Measurements from ENCODE around the gene SYT7.
"Not testable (repeated sequence)": the region's sequence is repeated elsewhere in the genome, so short reads cannot be mapped to it uniquely, and the experiment has no call there.

SYT7 gene

GRCh38 chr11:61468002-61468401 is 112.9 kb downstream of the SYT7 start:
- Histone ChIP-seq H3K4me3 (ENCODE audit: low read depth in 1 of 2, low read length in 1 of 2) (no peak overlapping the region), H3K4me1 (ENCODE audit: control insufficient read depth in 1 of 2, insufficient read depth in 1 of 2, low read depth in 1 of 2, low read length in 1 of 2) (no peaks in the 10 kb centered on the region), H3K36me3 (peaks cover 28% of the 10 kb centered on the region), H3K9me3 (no peaks in the 10 kb centered on the region), H3K27ac (no peak overlapping the region), H3K27me3 (no peaks in the 10 kb centered on the region)
- TF ChIP-seq, protein P1, sequence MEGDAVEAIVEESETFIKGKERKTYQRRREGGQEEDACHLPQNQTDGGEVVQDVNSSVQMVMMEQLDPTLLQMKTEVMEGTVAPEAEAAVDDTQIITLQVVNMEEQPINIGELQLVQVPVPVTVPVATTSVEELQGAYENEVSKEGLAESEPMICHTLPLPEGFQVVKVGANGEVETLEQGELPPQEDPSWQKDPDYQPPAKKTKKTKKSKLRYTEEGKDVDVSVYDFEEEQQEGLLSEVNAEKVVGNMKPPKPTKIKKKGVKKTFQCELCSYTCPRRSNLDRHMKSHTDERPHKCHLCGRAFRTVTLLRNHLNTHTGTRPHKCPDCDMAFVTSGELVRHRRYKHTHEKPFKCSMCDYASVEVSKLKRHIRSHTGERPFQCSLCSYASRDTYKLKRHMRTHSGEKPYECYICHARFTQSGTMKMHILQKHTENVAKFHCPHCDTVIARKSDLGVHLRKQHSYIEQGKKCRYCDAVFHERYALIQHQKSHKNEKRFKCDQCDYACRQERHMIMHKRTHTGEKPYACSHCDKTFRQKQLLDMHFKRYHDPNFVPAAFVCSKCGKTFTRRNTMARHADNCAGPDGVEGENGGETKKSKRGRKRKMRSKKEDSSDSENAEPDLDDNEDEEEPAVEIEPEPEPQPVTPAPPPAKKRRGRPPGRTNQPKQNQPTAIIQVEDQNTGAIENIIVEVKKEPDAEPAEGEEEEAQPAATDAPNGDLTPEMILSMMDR (IDR thresholded peaks at IDR 0.05), result no peak

GRCh38 chr11:61467602-61468001 is 113.3 kb downstream of the SYT7 start:
- H3K4me1 ChIP-seq (ENCODE audit: control insufficient read depth in 1 of 2, insufficient read depth in 1 of 2, low read depth in 1 of 2, low read length in 1 of 2); H3K27me3 ChIP-seq; H3K4me3 ChIP-seq (ENCODE audit: low read depth in 1 of 2, low read length in 1 of 2); H3K27ac ChIP-seq; H3K9me3 ChIP-seq: not testable (repeated sequence)
- H3K36me3 ChIP-seq, result peaks cover 28% of the 10 kb centered on the region
